AG10803 (cell line): ENCODE results near the gene CCDC187.

Experiments
- DNase-seq: peaks from one replicate; pipeline ENCODE4 v3.0.0; 2010; ENCODE audit warnings: low read depth
- H3K4me3 ChIP-seq: 2 replicates; pipeline ENCODE4 v1.5.1; 2011; ENCODE audit warnings: mild to moderate bottlenecking, low read length, control low read depth
- TF ChIP-seq, protein P1 (sequence below): conservative IDR thresholded peaks from 2 replicates; pipeline ENCODE4 v1.5.1; 2011; ENCODE audit warnings: mild to moderate bottlenecking, low read length, control low read depth, inconsistent platforms

The CCDC187 gene

DNA sequence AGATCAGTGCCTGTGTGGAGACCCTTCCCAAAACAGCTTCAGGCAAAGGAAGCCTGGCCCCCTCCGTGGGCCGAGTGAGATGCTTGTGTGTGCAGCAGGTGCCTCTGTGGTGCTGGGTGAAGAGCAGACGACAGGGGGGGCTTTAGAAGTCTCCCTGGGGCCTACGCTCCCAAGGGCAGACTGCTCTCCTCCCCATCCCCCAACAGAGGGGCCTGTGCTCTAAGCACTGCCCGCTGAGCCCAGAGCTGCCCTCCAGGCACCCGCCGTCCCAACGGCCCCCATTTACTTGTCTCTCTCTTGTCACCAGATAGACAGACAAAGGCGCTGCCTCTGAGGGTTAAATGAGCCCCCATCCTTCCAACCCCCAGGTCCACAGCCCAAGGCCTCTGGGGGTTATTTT is 96.3 kb downstream of the CCDC187 start:
- no peak overlapping the region for H3K4me3 ChIP-seq
- TF ChIP-seq, protein P1, sequence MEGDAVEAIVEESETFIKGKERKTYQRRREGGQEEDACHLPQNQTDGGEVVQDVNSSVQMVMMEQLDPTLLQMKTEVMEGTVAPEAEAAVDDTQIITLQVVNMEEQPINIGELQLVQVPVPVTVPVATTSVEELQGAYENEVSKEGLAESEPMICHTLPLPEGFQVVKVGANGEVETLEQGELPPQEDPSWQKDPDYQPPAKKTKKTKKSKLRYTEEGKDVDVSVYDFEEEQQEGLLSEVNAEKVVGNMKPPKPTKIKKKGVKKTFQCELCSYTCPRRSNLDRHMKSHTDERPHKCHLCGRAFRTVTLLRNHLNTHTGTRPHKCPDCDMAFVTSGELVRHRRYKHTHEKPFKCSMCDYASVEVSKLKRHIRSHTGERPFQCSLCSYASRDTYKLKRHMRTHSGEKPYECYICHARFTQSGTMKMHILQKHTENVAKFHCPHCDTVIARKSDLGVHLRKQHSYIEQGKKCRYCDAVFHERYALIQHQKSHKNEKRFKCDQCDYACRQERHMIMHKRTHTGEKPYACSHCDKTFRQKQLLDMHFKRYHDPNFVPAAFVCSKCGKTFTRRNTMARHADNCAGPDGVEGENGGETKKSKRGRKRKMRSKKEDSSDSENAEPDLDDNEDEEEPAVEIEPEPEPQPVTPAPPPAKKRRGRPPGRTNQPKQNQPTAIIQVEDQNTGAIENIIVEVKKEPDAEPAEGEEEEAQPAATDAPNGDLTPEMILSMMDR: no peak
- no peak for DNase-seq

DNA sequence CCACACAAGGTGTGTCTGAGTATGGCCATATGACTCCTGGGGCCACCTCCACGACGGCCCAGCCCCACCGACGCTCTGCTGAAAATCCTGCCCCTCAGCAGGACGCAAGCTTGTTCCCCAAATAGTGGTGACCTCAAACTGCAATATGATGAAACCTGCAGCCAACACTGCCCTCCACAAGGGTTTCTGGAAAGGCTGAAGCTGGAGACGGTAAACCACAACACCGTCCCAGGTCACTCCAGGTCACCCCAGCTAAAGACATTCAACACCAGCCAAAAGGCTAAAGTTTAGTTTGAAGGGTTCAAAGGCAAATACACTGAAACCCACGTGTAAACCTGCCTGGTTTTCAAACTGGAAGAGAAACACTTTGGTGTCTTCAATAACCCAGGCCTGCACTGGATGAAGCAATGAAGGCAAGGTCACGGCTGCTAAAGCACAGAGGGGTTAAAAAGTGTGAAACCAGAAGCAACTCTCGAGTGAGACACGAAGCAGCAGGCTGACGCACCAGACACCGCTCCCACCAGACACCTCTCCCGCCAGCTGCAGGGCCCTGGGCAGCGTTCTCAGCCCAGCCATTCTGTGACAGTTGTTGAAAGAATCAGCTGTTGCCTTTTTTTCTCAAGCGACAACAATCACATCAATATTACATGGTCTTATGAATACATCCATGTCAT is 97.2 kb downstream of the CCDC187 start:
- no peak overlapping the region for H3K4me3 ChIP-seq
- no peak for DNase-seq
- TF ChIP-seq, protein P1: no peak

DNA sequence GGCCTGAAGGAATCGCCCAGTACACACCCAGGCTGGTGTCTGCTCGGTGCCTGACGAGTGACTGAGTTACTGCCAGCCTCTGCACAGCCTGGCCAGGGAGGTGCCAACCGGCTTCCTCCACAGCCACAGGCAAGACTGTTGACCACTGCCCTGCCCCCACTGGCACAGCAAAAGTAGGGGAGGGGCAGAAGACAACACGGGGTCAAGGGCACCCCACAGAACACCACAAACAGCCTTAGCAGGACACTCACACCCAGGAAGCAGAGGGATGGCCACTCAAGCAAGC is 98.2 kb downstream of the CCDC187 start:
- DNase-seq: no peak
- H3K4me3 ChIP-seq: no peak overlapping the region
- TF ChIP-seq, protein P1: no peak

DNA sequence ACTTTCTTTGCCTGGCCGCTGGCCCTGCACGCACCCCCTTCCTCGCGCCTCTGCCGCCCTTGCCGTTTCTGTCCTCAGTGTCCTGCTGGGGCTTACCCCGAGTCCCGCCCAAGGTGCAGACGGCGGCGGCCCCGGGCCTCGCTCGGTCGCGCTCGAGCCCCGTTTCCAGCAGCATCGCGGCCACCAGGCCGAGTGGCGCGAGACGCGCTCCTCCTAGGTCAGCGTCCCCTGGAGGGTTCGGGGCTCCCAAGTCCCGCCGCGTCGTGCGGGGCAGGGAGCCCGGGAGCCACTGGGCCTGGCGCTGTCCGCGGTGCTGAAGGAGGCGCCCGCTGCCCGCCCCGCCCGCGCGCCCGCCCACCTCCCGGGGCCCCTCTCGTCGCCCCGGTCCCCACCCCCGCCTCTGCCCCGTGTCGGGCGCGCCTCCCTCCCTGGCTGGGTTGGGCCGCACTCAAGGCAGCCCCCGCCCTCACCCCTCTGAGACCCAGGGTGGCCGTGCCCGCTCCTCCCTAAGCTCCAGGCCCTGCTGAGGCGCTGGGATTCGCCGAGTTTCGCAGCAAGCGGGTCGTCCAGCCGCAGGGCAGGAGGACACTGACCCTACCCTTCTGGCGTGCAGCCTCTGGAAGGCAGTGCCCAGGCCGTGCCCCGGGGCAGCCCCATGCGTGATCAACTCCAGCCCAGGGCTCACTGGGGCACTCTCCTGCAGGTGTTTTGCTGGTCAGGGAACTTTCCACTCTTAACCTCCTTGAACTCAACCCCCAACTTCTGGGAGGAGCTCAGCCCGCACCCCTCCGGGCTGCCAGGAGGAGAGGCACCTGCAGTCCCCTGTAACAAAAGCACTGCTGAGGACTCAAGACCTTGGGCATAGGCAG is 98.8 kb downstream of the CCDC187 start, which contains the start of gene LHX3:
Gene LHX3, minus strand, starts transcription at position 291 of the 869 bp plus-strand sequence. Its CDS starts 116 bp downstream, at position 175.
- DNase-seq: no peak
- TF ChIP-seq, protein P1: no peak
- no peak within 1 kb of the TSS for H3K4me3 ChIP-seq

DNA sequence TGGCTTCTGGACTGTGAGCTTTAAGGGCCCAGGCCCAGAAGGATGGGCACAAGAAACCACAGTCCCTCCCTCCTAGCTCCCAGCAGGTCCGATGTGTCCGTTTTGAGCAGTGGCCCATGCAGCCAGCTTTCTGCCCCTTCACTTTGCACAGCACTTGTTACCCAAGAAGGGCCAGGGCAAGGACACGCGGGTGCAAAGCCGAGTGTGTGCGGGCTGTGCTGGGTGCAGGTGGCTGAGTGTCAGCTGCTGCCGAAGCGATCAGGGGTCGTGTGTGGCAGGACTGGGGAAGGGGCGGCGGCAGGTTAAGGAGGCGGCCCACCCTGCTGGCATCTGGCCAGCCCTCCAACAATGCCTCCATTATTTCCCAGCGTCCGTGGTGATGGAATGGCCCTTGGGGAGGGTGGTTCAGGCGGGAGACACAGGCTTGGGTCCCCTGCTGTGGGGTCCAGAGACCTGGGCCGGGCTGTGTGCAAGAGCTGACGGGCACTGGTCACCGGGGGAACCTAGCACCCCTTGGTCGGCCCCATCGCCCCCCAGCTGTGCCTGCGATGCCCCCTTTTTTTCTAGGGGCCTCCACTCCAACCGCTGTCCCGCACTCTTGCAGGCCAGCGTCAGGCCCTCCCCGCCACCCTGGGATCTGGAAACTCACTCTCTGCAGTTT is 99.6 kb downstream of the CCDC187 start:
- TF ChIP-seq, protein P1: no peak
- DNase-seq: no peak
- H3K4me3 ChIP-seq: no peak overlapping the region

DNA sequence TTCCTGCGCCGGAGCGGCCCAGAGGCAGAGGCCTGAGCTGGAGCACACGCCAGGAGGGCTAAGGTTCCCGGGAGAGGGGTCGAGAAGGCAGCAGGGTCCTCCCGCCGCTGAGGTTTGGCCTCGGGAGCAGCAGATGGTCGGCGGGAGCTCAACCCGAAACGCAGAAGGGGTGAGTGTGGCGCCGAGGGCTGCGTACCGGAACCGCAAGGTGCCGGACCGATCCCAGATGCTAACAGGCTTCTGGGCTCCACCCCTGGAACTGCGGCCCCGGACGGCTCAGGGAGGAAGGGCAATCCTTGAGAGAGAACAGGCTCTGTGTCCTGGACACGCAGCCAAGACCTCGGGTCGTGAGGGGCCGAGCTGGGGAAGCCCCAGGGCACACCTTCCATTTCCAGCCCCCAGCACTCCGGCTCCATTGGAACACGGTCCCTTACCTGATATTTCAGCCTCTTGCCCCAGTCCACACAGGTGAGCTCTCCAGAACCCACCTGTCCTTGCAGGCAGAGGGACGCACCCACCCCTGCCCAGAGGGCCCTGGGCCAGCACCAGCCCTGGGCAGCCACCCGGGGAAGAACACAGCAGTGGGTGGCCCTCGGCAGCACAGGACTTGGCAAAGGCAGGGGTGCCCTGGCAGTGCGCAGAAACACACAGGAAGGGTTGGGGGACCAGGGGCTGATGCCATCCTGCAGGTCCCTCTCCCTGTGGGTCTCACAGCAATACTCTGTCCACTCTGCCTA is 100.3 kb downstream of the CCDC187 start:
- TF ChIP-seq, protein P1: no peak
- no peak overlapping the region for H3K4me3 ChIP-seq
- no peak for DNase-seq
